Psoas muscle (tissue), 8 donors: ENCODE data around the gene PDE4D. TPM values are rescaled to one million over a fixed set of nuclear protein-coding genes. Genes with fewer than 3 reads are reported as not detected.
"Not testable (repeated sequence)": the region's sequence is repeated elsewhere in the genome, so short reads cannot be mapped to it uniquely, and the experiment has no call there.

ENCODE experiments used
- ATAC-seq, 4 donors: fragments of 200-7000 bp; cut with Tn5 transposase; one replicate each; pipeline ENCODE4 v1.9.1; 2020; ENCODE audit warnings: moderate library complexity in 3 of 4, mild to moderate bottlenecking in 2 of 4
- DNase-seq, 2 donors: peaks; one replicate each; pipeline ENCODE4 v3.0.0-alpha.2; 2020
- H3K27ac ChIP-seq: fragments of 200-600 bp; one replicate; pipeline ENCODE4 v1.8.0; 2022
- H3K27me3 ChIP-seq, 3 donors: fragments of 200-600 bp in 1 of 3; one replicate each; pipeline versions ENCODE4 v1.6.1 to v1.8.0; 2013 to 2022; ENCODE audit warnings: low read length in 2 of 3, mild to moderate bottlenecking in 2 of 3, moderate library complexity in 1 of 3; ENCODE audit not compliant: insufficient read depth in 3 of 3
- H3K36me3 ChIP-seq, 2 donors: fragments of 200-600 bp in 1 of 2; one replicate each; pipeline versions ENCODE4 v1.6.1 to v1.8.0; 2013 to 2022; ENCODE audit warnings: low read depth in 1 of 2, mild to moderate bottlenecking in 1 of 2, moderate library complexity in 1 of 2; ENCODE audit not compliant: insufficient read depth in 1 of 2
- H3K4me1 ChIP-seq: fragments of 200-600 bp; one replicate; pipeline ENCODE4 v1.8.0; 2022
- H3K4me3 ChIP-seq: fragments of 200-600 bp; one replicate; pipeline ENCODE4 v1.8.0; 2022; ENCODE audit warnings: mild to moderate bottlenecking
- H3K9me3 ChIP-seq: fragments of 200-600 bp; one replicate; pipeline ENCODE4 v1.8.0; 2022
- CTCF ChIP-seq: fragments of 200-600 bp; IDR thresholded peaks from one replicate; pipeline ENCODE4 v1.8.0; 2022; ENCODE audit warnings: antibody characterized with exemption
- WGBS, 3 donors: extraction: QIAGEN DNeasy Blood & Tissue Kit; methylation state at CpG; one replicate each; pipeline versions ENCODE4 v1.1.6 to v1.1.7; 2013; 5-methylcytosine and 5-hydroxymethylcytosine counted together
- intact Hi-C, 2 donors: fragments of 100-400 bp; cut with DNase I; formaldehyde crosslinking; loops; one replicate each; pipeline versions ENCODE4 v1.11.0 to v1.14.2; 2022
- polyA plus RNA-seq, 3 donors: library from polyadenylated mRNA; stranded (reverse); fragments of 200-250 nt; gene quantifications; one replicate each; pipeline ENCODE4 v1.2.3, GENCODE V29; 2013
- total RNA-seq, 4 donors: library from RNA; stranded (reverse); fragmentation: NEBNext Ultra II Directional in 2 of 4; extraction: Animal tissue kit (Norgen Biotek cat#: 25700) in 2 of 4; gene quantifications; one replicate each; pipeline versions ENCODE4 v1.2.1 to v1.2.4, GENCODE V29; 2021 to 2023
- donor health status: healthy with polysubstance abuse.
- donor health status: DM: no; HTN: no; CAD: no; lungs with moderate emphysema.
- donor health status: Bipolar disorder and iron deficiency.
- donor health status: healthy.
- donor health status: DM: yes; HTN: yes; CAD: no.
- donor health status: DM: no; HTN: no; CAD: no.
- donor health status: DM: no; HTN: no; CAD: no.
- donor health status: DM: yes; HTN: yes; CAD: no.

Gene PDE4D
- total and polyA plus RNA-seq, 7 donors: 42.6 to 283 (median 88.7) TPM

- no peaks in the 10 kb centered on the region for H3K36me3 ChIP-seq
- no peak for ATAC-seq
- peak overlapping the region; percentile 84 for H3K27ac ChIP-seq
- peaks cover 52% of the 10 kb centered on the region for H3K4me1 ChIP-seq
- intact Hi-C loops: loop anchor here in 1 of 2 donors (5.0 kb wide), 1 partner anchor 37 kb away; no protein-coding TSS in a partner anchor
- no peaks in the 10 kb centered on the region for H3K9me3 ChIP-seq
- H3K4me3 ChIP-seq: peak overlapping the region; percentile 77
- no peak for DNase-seq
- no peaks in the 10 kb centered on the region for H3K27me3 ChIP-seq
- WGBS, 3 donors: 21 to 52% (median 32%) methylated on average over 1 of the region's 1 CpG
- no peak for TF ChIP-seq CTCF
These were observed 313.7 kb downstream of the PDE4D start for GRCh38 chr5:59579824-59580167.

GRCh38 chr5:59579101-59579823, 314.3 kb downstream of the PDE4D start:
- Histone ChIP-seq H3K4me3 (peak overlapping the region; percentile 77), H3K9me3 (no peaks in the 10 kb centered on the region), H3K27ac (peak overlapping the region; percentile 84), H3K27me3 (no peaks in the 10 kb centered on the region), H3K4me1 (peaks cover 52% of the 10 kb centered on the region), H3K36me3 (no peaks in the 10 kb centered on the region)
- intact Hi-C loops: no loop called here
- no peak for DNase-seq
- peak in 3 of 4 donors; percentile 60 to 72 (median 69) for ATAC-seq
- WGBS, 3 donors: 22 to 40% (median 34%) methylated on average over 2 of the region's 2 CpGs
- TF ChIP-seq CTCF: no peak

GRCh38 chr5:59577485-59577884, 316.0 kb downstream of the PDE4D start:
- Histone ChIP-seq H3K9me3 (no peaks in the 10 kb centered on the region), H3K27ac (peak overlapping the region; percentile 84), H3K4me3 (no peak overlapping the region), H3K27me3 (no peaks in the 10 kb centered on the region), H3K4me1 (peaks cover 50% of the 10 kb centered on the region), H3K36me3 (no peaks in the 10 kb centered on the region)
- ATAC-seq: no peak
- intact Hi-C loops: no loop called here
- no peak for DNase-seq
- no peak for TF ChIP-seq CTCF
- 77 to 88% (median 78%) methylated on average over 1 of the region's 1 CpG for WGBS, 3 donors

- no peak for TF ChIP-seq CTCF
- H3K4me3 ChIP-seq: no peak overlapping the region
- intact Hi-C loops: no loop called here
- no peaks in the 10 kb centered on the region for H3K9me3 ChIP-seq
- 88 to 96% (median 92%) methylated on average over 3 of the region's 3 CpGs for whole genome bisulfite sequencing, 3 donors
- peak overlapping the region; percentile 84 for H3K27ac ChIP-seq
- H3K27me3 ChIP-seq: no peaks in the 10 kb centered on the region
- no peaks in the 10 kb centered on the region for H3K36me3 ChIP-seq
- ATAC-seq: no peak
- H3K4me1 ChIP-seq: peaks cover 51% of the 10 kb centered on the region
- DNase-seq: no peak
These were observed 317.7 kb downstream of the PDE4D start for GRCh38 chr5:59575648-59576445.

- H3K27me3 ChIP-seq, DNase-seq, H3K4me3 ChIP-seq, H3K36me3 ChIP-seq, intact Hi-C loops, H3K9me3 ChIP-seq: not testable (repeated sequence)
- 78 to 87% (median 85%) methylated on average over 5 of the region's 5 CpGs for WGBS, 3 donors
- peak overlapping the region; percentile 59 for H3K27ac ChIP-seq
- H3K4me1 ChIP-seq: peaks cover 40% of the 10 kb centered on the region
- ATAC-seq: peak in 3 of 4 donors; percentile 65 to 84 (median 74)
These were observed 320.0 kb downstream of the PDE4D start for GRCh38 chr5:59573509-59573908.
